Measurements from ENCODE around the gene ABCG4.

ABCG4 gene

GRCh38 chr11:119116601-119117000 lies 32.3 kb upstream of the ABCG4 start:
- H3K9me3 ChIP-seq (ENCODE audit: control insufficient read depth, insufficient read depth, low read length): no peaks in the 10 kb centered on the region
- TF ChIP-seq CTCF (IDR thresholded peaks at IDR 0.05; ENCODE audit: low read depth, low read length, poor library complexity, severe bottlenecking) (no peak), EZH2phosphoT487 (IDR thresholded peaks at IDR 0.05; ENCODE audit: borderline replicate concordance, low read length) (no peak)

DNA sequence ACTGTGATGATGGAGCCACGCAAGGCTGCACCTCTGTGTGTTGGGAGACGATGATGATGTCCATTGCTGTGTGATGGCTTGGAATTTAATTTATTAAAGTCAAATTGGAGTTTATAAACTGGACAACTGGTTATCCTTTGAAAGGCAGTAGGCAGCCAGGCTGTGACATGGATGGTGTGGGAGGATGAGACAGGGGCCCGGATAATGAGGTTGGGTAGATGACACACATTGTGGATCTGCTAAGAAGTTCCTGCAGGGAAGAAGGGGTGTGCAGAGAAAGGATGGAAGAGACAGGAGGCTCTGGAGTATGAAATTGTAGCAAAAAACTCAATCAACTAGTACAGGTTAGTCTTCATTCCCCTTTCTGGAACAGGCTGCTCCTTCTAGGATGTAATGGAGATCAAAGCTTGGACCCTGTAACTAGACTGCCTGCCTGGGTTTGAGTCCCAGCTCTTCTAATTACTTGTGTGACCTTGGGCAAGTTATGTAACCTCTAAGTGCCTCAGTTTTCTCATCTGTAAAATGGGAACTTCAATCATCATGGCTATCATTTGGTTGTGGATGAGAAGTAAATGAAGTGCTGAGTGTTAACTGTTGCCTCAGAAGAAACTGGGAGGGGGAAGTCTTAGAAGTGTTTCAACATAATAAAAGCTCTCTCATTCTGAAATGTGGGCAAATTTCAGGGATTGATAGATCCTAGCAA lies 31.7 kb upstream of the ABCG4 start:
- peaks cover 41% of the 10 kb centered on the region for H3K36me3 ChIP-seq (ENCODE audit: control insufficient read depth, low read length)
- TF ChIP-seq EZH2phosphoT487 (IDR thresholded peaks at IDR 0.05; ENCODE audit: borderline replicate concordance, low read length) (no peak), CTCF (IDR thresholded peaks at IDR 0.05; ENCODE audit: low read depth, low read length, poor library complexity, severe bottlenecking) (no peak)
- H3K9me2 ChIP-seq (replicated peaks; ENCODE audit: control insufficient read depth, low read length): no peaks in the 10 kb centered on the region
- H3K79me2 ChIP-seq (ENCODE audit: control insufficient read depth, low read length): peaks cover 7% of the 10 kb centered on the region
- no peaks in the 10 kb centered on the region for H4K20me1 ChIP-seq (ENCODE audit: control insufficient read depth, insufficient read depth, low read depth, low read length)
- H3F3A ChIP-seq (ENCODE audit: control insufficient read depth, insufficient read depth): peaks cover 12% of the 10 kb centered on the region
- no peak overlapping the region for H3K27ac ChIP-seq (ENCODE audit: low read depth, low read length)
- H3K9me3 ChIP-seq (ENCODE audit: control insufficient read depth, insufficient read depth, low read length): no peaks in the 10 kb centered on the region
- no peak overlapping the region for H3K4me2 ChIP-seq (ENCODE audit: low read length)
- no peaks in the 10 kb centered on the region for H3K27me3 ChIP-seq (ENCODE audit: control insufficient read depth, low read length)
- H3K4me3 ChIP-seq (ENCODE audit: low read length): no peak overlapping the region
- peaks cover 11% of the 10 kb centered on the region for H3K4me1 ChIP-seq (ENCODE audit: control insufficient read depth, low read length)

More at GRCh38 chr11:119116601-119117000, 32.3 kb upstream of the ABCG4 start:
- Histone ChIP-seq H3K9me2 (replicated peaks; ENCODE audit: control insufficient read depth, low read length) (no peaks in the 10 kb centered on the region), H4K20me1 (ENCODE audit: control insufficient read depth, insufficient read depth, low read depth, low read length) (no peaks in the 10 kb centered on the region), H3K4me2 (ENCODE audit: low read length) (no peak overlapping the region), H3K27ac (ENCODE audit: low read depth, low read length) (no peak overlapping the region), H3K4me3 (ENCODE audit: low read length) (no peak overlapping the region), H3K4me1 (ENCODE audit: control insufficient read depth, low read length) (peaks cover 10% of the 10 kb centered on the region), H3K36me3 (ENCODE audit: control insufficient read depth, low read length) (peaks cover 47% of the 10 kb centered on the region), H3F3A (ENCODE audit: control insufficient read depth, insufficient read depth) (peaks cover 12% of the 10 kb centered on the region), H3K27me3 (ENCODE audit: control insufficient read depth, low read length) (no peaks in the 10 kb centered on the region), H3K79me2 (ENCODE audit: control insufficient read depth, low read length) (peaks cover 2% of the 10 kb centered on the region)

DNA sequence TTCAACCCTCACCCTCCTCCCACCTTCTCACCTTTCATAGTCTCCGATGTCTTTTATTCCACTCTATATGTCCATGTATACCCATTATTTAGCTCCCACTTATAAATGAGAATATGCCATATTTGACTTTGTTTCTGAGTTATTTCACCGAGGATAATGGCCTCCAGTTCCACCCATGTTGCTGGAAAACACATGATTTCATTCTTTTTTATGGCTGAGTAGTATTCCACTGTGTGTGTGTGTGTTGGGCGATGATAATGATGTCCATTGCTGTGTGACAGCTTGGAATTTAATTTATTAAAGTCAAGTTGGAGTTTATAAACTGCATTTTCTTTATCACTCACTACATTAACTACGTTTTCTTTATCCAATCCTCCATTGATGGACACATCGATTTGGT lies 30.6 kb upstream of the ABCG4 start:
- peaks cover 18% of the 10 kb centered on the region for H3K4me1 ChIP-seq (ENCODE audit: control insufficient read depth, low read length)
- peaks cover 31% of the 10 kb centered on the region for H3K36me3 ChIP-seq (ENCODE audit: control insufficient read depth, low read length)
- H3K27ac ChIP-seq (ENCODE audit: low read depth, low read length): no peak overlapping the region
- H3K79me2 ChIP-seq (ENCODE audit: control insufficient read depth, low read length): peaks cover 18% of the 10 kb centered on the region
- H4K20me1 ChIP-seq (ENCODE audit: control insufficient read depth, insufficient read depth, low read depth, low read length): no peaks in the 10 kb centered on the region
- H3K9me2 ChIP-seq (replicated peaks; ENCODE audit: control insufficient read depth, low read length): no peaks in the 10 kb centered on the region
- H3K4me2 ChIP-seq (ENCODE audit: low read length): no peak overlapping the region
- no peaks in the 10 kb centered on the region for H3K9me3 ChIP-seq (ENCODE audit: control insufficient read depth, insufficient read depth, low read length)
- TF ChIP-seq EZH2phosphoT487 (IDR thresholded peaks at IDR 0.05; ENCODE audit: borderline replicate concordance, low read length) (no peak), CTCF (IDR thresholded peaks at IDR 0.05; ENCODE audit: low read depth, low read length, poor library complexity, severe bottlenecking) (no peak)
- H3K4me3 ChIP-seq (ENCODE audit: low read length): no peak overlapping the region
- peaks cover 12% of the 10 kb centered on the region for H3F3A ChIP-seq (ENCODE audit: control insufficient read depth, insufficient read depth)
- no peaks in the 10 kb centered on the region for H3K27me3 ChIP-seq (ENCODE audit: control insufficient read depth, low read length)

All from DOHH2 (cell line).